ENCODE data around the gene SPRR1A. TPM values are rescaled to one million over a fixed set of nuclear protein-coding genes. Genes with fewer than 3 reads are reported as not detected.

Gene SPRR1A
- total and polyA plus RNA-seq, 2 of the 4 experiments (the other 2 are of a cell fraction): not detected

DNA sequence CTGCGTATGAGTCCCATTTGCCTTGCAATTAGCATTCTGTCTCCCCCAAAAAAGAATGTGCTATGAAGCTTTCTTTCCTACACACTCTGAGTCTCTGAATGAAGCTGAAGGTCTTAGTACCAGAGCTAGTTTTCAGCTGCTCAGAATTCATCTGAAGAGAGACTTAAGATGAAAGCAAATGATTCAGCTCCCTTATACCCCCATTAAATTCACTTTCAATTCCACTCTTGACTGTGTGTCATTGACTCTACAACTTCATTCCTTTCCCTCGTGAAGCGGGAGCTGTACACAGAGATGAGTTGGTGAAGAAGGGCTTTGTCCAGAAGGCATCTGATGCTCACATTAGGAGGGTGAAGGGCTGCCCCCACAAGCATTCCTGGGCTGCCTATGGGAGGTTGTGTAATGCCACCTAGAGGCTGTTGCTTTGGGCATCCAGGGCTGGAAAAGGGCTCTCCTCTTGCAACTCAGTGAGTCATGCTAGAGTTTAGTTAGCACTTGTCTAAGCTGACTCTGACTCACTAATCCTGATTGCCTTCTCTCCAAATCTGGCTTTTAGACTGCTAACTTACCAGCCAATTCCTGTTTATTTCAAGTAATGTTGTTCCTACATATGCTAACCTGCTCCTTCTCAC, 48.9 kb downstream of the SPRR1A start:
- H4K20me1 ChIP-seq (ENCODE audit: insufficient read depth, low read length): no peaks in the 10 kb centered on the region
- no peak overlapping the region for H4K91ac ChIP-seq (ENCODE audit: insufficient read depth, low read depth, low read length)
- no peak overlapping the region for H3K18ac ChIP-seq (ENCODE audit: low read depth, low read length)
- ChIA-PET CTCF (no interaction called here), POLR2A (ENCODE audit: unreplicated experiment) (no interaction called here)
- no peak overlapping the region for H3K14ac ChIP-seq (replicated peaks; ENCODE audit: low read depth, low read length)
- no peaks in the 10 kb centered on the region for H3K36me3 ChIP-seq (ENCODE audit: control insufficient read depth, insufficient read depth, low read length)
- H3K9me3 ChIP-seq (ENCODE audit: control insufficient read depth, insufficient read depth, low read length): no peaks in the 10 kb centered on the region
- H3K27me3 ChIP-seq (ENCODE audit: control insufficient read depth, insufficient read depth, low read length): no peaks in the 10 kb centered on the region
- no peak overlapping the region for H2AK9ac ChIP-seq (replicated peaks; ENCODE audit: low read depth, low read length, poor library complexity)
- no peak overlapping the region for H3K23ac ChIP-seq (ENCODE audit: low read depth, low read length)
- no peak overlapping the region for H4K8ac ChIP-seq (ENCODE audit: low read depth in 2 of 2, low read length in 2 of 2)
- ATAC-seq (ENCODE audit: low read depth): peak; percentile 56
- TF ChIP-seq MAZ (IDR thresholded peaks at IDR 0.05; ENCODE audit: borderline replicate concordance, low read depth, low read length) (no peak), NFE2L2 (IDR thresholded peaks at IDR 0.05; ENCODE audit: low read depth, low read length) (no peak), SMC3 (IDR thresholded peaks at IDR 0.05; ENCODE audit: low read depth, low read length) (no peak), CTCF (conservative IDR thresholded peaks at IDR 0.05; ENCODE audit: low read depth, low read length) (peak; percentile 30), POLR2A (IDR thresholded peaks at IDR 0.05; ENCODE audit: low read depth, low read length) (no peak), CEBPB (IDR thresholded peaks at IDR 0.05; ENCODE audit: low read depth, low read length) (peak; percentile 64; the same call in 1 of the 2 replicates), BHLHE40 (IDR thresholded peaks at IDR 0.05; ENCODE audit: low read depth, low read length) (no peak), MXI1 (IDR thresholded peaks at IDR 0.05; ENCODE audit: borderline replicate concordance, low read depth, low read length) (no peak), RCOR1 (IDR thresholded peaks at IDR 0.05; ENCODE audit: insufficient replicate concordance, low read length) (no peak), MAFK (IDR thresholded peaks at IDR 0.05; ENCODE audit: low read depth, low read length) (no peak), RAD21 (IDR thresholded peaks at IDR 0.05; ENCODE audit: low read length) (peak; percentile 33), RFX5 (IDR thresholded peaks at IDR 0.05; ENCODE audit: low read depth, low read length) (no peak), USF2 (IDR thresholded peaks at IDR 0.05; ENCODE audit: low read depth, low read length) (no peak), FOS (IDR thresholded peaks at IDR 0.05; ENCODE audit: low read depth, low read length) (peak; percentile 34; the same call in 1 of the 2 replicates), CHD1 (IDR thresholded peaks at IDR 0.05; ENCODE audit: low read depth, low read length) (no peak)
- TF ChIP-seq, protein P1, sequence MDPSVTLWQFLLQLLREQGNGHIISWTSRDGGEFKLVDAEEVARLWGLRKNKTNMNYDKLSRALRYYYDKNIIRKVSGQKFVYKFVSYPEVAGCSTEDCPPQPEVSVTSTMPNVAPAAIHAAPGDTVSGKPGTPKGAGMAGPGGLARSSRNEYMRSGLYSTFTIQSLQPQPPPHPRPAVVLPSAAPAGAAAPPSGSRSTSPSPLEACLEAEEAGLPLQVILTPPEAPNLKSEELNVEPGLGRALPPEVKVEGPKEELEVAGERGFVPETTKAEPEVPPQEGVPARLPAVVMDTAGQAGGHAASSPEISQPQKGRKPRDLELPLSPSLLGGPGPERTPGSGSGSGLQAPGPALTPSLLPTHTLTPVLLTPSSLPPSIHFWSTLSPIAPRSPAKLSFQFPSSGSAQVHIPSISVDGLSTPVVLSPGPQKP (IDR thresholded peaks at IDR 0.05; ENCODE audit: borderline replicate concordance, low read depth, low read length): no peak
- no peak overlapping the region for H3K9ac ChIP-seq (ENCODE audit: low read depth, low read length)
- intact Hi-C loops (cut with micrococcal nuclease) (no loop called here), dilution Hi-C loops (cut with HindIII; ENCODE audit: low sequenced_read_pairs, unreplicated experiment) (no loop called here), in situ Hi-C loops (cut with MboI; ENCODE audit: low sequenced_read_pairs) (no loop called here)
- no peak overlapping the region for H3K27ac ChIP-seq (ENCODE audit: insufficient read depth, low read length)
- H2BK20ac ChIP-seq (ENCODE audit: low read depth, low read length): no peak overlapping the region
- no peak overlapping the region for H2BK15ac ChIP-seq (ENCODE audit: low read depth, low read length)
- no peak overlapping the region for H2AFZ ChIP-seq (replicated peaks; ENCODE audit: low read length, poor library complexity)
- no peak overlapping the region for H3K4me3 ChIP-seq (ENCODE audit: insufficient read depth, low read depth, low read length)
- H3K79me1 ChIP-seq (ENCODE audit: low read depth in 1 of 2, low read length in 2 of 2): no peaks in the 10 kb centered on the region
- no CpG with 5 or more reads among the region's 3 CpGs for WGBS, 2 experiments (ENCODE audit: extremely low coverage in 2 of 2, insufficient read length in 1 of 2)
- no peak overlapping the region for H3K4ac ChIP-seq (ENCODE audit: low read depth, low read length)
- no peak overlapping the region for H3K4me2 ChIP-seq (ENCODE audit: low read depth, low read length)
- no peak overlapping the region for H4K5ac ChIP-seq (ENCODE audit: low read depth, low read length)
- no peak overlapping the region for H3K56ac ChIP-seq (ENCODE audit: extremely low read depth, insufficient read depth, low read length)
- no peaks in the 10 kb centered on the region for H3K9me1 ChIP-seq (ENCODE audit: insufficient read depth, low read length)
- H3K4me1 ChIP-seq (ENCODE audit: control insufficient read depth, insufficient read depth, low read length): no peaks in the 10 kb centered on the region
- no peak overlapping the region for H2BK120ac ChIP-seq (ENCODE audit: low read depth, low read length)
- DNase-seq: peak; percentile 48
- no TSS peak for BruUV-seq (replicated peaks)
- no peak overlapping the region for H2BK5ac ChIP-seq (ENCODE audit: low read depth, low read length, poor library complexity, severe bottlenecking)
- no peak overlapping the region for H2AK5ac ChIP-seq (ENCODE audit: low read depth, low read length)
